Esophagus mucosa (tissue), 1 donor: ENCODE results near the gene DENND2A. TPM values are rescaled to one million over a fixed set of nuclear protein-coding genes. Genes with fewer than 3 reads are reported as not detected.

ENCODE experiments used
- ATAC-seq: fragments of 200-7000 bp; cut with Tn5 transposase; one replicate; pipeline ENCODE4 v1.9.1; 2020
- total RNA-seq: library from RNA; stranded (reverse); gene quantifications from one replicate; pipeline ENCODE4 v1.2.4, GENCODE V29; 2023
- donor health status: DM: yes; HTN: yes; CAD: no.

Gene DENND2A
- total RNA-seq, 1 donor from 2014 or later: 1.0 TPM

DNA sequence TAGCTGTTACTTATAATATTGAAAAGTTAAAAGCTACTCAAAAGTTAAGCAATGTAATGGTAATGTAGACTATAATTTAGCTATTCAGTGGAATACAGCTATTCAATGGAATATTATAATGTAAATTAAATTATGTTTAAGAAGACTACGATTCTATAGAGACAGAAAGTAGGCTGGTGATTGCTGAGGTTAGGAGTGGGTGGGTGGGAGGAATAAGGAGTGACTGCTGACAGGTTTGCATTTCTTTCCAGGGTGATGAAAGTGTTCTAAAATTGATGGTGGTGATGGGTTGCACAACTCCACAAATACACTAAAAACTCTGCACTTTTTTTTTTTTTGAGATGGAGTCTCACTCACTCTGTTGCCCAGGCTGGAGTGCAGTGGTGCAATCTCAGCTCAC lies 21.4 kb downstream of the DENND2A start:
- no peak for ATAC-seq

GRCh38 chr7:140618306-140618705 lies 22.3 kb downstream of the DENND2A start:
- no peak for ATAC-seq

DNA sequence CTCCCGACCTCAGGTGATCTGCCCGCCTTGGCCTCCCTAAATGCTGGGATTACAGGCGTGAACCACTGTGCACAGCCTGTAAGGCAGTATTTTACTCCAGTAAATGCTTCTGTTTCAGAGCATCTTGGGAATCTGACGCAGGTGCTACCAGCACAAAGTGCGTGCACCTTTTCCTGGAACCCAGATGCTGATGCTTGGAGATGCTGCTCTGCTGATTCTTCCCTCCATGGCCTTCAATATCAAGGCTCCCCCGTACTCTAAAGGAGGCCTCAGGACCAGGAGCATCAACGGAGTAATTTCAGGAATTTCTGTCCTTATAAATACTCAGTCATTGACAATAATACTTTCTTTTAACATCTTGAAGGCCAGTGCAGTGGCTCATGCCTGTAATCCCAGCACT lies 23.5 kb downstream of the DENND2A start:
- ATAC-seq: no peak

DNA sequence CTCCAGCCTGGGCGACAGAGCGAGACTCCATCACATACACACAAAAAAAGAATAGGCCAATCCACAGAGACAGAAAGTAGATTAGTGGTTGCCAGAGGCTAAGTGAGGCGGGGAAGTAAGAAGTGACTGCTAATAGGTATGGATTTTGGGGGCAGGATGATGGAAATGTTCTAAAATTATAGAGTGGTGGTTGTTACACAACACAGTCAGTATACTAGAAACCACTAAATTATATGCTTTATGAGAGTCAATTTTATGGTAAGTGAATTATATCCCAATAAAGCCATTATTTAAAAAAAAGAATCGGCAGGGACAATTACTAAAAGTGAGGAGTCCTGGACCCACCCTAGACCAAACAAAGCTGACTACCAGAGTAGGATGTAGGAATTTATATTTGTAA lies 24.3 kb downstream of the DENND2A start:
- no peak for ATAC-seq

GRCh38 chr7:140611641-140612040 lies 29.0 kb downstream of the DENND2A start:
- no peak for ATAC-seq

DNA sequence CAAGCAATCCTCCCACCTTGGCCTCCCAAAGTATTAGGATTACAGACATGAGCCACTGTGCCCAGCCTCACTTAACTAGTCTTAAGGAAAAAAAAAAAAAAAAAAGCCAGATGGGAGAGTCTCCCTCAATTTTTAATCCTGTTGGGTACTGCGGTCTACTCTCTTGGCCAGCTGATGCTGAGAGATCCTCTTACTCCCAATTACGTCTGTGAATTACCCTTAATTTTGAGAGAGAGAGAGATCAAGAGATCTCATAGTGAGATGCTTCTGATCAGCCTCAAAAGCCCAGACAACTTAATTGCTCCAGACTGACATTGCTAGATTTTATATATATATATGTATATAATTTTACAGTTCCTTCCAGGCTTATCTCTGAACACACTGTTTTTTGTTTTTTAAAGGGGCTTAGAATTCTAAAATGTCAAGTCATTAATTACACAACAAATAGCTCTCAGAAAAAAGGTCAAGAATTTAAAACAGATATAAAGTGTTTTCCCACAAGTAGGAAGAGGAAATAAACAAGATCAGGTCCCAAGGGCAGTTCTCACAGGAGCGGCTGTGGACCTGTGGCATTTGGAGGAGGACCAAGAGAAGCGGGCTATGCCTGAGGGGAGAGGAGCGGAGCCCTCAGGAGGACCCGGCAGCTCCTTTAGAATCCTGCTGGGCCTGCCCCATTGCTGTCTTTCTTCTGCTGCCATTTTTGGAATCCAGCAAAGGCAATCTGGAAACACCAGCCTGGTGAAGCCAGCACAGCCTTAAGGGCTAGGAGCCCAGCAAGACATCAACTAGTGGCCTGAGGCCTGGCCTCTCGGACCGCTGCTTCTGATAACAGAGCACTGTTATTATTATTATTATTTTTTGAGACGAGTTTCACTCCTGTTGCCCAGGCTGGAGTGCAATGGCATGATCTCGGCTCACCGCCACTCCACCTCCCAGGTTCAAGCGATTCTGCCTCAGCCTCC lies 30.1 kb downstream of the DENND2A start:
- ATAC-seq: no peak

DNA sequence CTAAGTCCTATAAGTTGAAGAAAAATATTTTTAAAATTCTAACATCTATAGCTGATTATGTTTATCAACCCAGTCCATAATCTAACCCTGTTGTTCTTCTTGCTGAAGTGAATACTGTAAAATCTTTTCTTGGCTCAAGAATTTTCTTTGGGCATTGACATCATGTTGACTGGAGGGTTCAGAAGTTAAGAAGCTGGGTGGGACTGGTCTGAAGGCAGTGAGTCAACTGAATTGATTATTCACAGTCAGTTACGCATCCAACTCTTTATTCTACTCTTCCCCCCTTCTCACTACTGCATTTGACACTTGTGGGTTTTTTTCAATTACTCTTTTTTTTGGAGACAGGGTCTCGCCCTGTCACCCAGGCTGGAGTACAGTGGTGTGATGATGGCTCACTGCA lies 31.0 kb downstream of the DENND2A start:
- no peak for ATAC-seq

GRCh38 chr7:140607441-140607989 lies 33.1 kb downstream of the DENND2A start:
- no peak for ATAC-seq

GRCh38 chr7:140605337-140605736 lies 35.3 kb downstream of the DENND2A start:
- ATAC-seq: no peak

GRCh38 chr7:140604760-140605159 lies 35.9 kb downstream of the DENND2A start:
- no peak for ATAC-seq

- no peak for ATAC-seq
These were observed 36.5 kb downstream of the DENND2A start for GRCh38 chr7:140604076-140604475.

DNA sequence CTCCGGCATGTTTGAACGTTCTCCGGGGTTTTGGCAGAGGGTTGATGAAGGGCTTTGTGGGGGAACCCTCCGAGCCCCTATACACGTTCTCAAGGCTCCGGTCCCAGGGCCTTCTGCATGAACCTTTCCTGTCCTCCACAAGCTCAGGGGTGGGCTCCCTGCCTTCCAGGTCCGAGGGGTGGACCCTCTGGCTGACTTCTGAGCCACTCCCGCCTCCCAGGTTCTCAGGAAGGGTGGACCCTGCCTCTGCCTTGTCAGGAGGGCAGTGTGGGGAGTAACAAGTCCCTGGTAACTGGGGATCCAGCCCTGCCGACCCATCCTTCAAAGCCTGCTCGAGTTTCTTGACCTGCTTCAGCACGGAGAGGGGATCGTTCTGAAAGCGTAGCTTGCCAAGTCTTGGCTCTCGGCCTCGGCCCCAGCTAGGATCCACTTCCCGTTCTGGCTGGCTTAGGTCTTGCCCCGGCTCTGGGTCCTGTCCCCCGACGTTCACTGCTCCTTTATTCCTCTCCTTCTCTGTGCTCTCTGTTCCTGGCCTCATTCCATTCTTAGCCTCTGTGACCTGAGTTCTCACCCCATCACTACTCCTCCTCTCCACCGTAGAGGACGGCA lies 38.9 kb downstream of the DENND2A start:
- ATAC-seq: no peak

DNA sequence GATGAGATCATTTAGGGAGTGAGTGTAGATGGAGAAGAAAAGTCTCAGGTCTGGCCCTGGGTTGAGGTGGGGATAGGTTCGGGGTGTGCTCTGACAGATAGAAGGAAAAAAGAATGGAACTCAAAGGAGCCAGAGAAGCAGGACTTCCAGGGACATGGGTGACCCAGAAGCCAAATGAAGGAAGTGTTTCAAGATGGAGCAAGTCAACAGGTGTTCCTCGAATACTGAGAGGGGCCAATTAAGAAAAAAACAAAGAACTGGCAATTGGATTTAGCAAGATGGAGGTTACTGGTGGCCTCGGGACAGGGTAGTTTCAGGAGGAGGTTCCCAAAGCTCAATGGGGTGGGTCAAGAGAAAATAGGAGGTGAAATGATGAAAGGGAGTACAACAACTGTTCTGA lies 40.3 kb downstream of the DENND2A start:
- ATAC-seq: no peak

DNA sequence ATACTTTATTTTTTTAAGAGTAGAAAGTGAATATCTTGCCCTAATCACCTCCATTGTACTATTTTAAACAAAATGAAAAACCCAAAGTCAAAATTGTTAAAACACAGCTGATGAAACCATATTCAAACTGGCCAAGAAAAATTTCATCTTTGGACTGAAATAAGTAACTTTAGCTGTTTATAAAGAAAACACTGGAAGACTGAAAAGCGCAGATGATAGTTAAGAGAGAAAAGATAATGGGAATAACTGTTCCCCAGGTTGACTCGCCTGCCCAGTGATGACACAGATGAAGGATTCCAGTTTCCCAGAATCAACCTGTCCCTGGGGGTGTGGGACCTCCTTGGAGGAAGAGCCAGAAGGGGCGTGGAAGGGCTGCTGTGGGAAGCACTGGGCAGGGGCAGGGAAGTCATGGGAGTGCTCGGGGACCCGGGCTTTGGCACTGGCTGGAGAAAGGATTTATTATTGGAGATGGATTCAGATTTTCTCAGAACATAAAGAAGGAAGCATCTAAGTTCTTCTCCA lies 43.1 kb downstream of the DENND2A start:
- ATAC-seq: no peak

DNA sequence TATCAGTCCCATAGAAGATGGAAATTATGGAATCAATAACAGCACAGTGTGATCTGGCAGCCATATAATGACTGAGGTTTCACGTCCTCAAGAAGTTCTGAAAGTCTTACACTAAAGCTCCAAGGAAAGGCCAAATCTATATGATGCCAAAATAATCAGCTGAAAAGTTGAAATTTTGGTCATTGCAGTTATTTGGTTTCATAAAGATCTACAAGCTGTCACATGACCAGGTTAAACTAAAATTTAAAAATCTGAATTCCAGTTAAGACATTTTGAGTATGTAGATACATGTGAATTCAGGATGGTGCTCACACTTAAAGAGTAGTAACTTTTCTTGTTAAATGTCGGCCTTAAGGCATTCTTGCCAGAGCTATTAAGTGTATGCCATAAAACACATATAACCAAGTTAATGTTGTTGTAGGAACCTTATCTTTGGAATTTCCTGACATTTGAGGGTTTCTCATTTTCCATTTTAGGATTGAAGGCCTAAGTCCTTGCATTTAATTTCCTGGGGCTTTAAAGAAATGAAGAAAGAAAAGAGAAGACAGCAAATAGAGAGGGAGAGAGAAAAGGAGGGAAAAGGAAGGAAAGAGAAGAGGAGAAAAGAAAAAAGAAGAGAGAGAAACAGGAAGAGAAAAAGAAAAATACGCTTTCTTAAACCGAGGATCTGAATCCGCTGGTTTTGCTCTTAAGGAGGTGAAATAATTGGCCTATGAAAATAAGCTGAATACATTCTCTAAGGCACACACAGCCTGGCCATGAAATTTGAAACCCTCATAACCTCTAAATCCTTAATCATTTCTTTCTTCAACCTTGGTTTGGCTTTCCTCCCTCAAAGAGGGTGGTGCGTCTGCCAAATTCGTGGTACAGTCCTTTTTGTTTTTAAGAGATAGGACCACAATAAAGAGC lies 43.8 kb downstream of the DENND2A start:
- no peak for ATAC-seq

DNA sequence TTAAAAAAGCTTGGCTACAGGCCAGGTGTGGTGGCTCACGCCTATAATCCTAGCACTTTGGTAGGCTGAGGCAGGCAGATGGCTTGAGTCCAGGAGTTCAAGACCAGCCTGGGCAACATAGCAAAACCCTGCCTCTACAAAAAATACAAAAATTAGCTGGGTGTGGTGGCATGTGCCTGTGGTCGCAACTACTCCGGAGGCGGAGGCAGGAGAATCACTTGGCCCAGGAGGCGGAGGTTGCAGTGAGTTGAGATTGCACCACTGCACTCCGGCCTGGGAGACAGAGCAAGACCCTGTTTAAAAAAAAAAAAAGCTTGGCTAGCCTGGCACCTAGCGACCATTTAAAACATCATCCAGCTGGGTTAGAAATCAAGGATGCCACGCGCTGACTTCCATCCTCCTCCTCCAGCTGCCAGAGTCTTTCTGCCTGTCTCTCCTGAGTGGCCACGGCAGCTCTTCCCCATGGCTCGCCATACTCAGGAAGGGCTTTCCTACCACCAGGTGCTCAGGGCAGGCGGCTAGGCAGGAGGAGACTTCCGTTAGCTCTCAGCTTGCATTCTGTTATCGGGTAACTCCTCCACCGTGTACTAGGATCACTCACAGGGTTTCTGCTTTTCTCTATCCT lies 45.0 kb downstream of the DENND2A start:
- no peak for ATAC-seq

DNA sequence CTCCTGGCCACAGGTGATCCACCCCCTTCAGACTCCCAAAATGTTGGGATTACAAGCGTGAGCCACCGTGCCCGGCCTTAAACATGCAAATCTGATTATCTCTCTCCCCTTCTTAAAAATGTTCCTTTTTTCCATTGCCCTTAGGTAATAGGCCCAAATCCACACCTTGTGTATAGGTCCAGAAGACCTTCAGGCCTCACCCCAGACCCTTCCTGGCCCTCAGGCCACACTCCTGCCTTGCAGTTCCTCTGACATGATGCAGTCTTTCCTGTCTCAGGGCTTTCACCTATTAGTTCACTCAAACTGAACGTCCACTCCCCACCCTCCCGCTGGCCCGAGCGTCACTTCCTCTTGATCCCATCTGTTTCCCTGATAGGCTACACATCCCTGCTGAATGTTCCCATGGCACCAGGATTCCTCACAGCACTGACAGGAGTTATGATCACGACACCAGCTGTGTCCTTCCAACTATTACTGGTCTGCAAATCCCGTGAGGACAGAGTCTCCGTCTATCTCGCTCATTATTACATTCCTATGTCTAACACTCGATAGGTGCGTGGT lies 46.4 kb downstream of the DENND2A start:
- no peak for ATAC-seq

GRCh38 chr7:140593672-140593982 lies 47.0 kb downstream of the DENND2A start:
- no peak for ATAC-seq

- ATAC-seq: no peak
These were observed 47.5 kb downstream of the DENND2A start for GRCh38 chr7:140592964-140593671.

- ATAC-seq: no peak
These were observed 49.3 kb downstream of the DENND2A start for GRCh38 chr7:140591180-140591902.
